IPS-NIHi11 (cell line): Measurements from ENCODE around the gene GABRB1.
"Not testable (repeated sequence)": the region's sequence is repeated elsewhere in the genome, so short reads cannot be mapped to it uniquely, and the experiment has no call there.

ENCODE experiments used
- DNase-seq: peaks from one replicate; pipeline ENCODE4 v3.0.0; 2012; ENCODE audit warnings: mixed read lengths, low spot score

The GABRB1 gene

GRCh38 chr4:47309165-47309564 is 277.8 kb downstream of the GABRB1 start:
- DNase-seq: no peak

- no peak for DNase-seq
These were observed 280.8 kb downstream of the GABRB1 start for GRCh38 chr4:47312170-47312569.

- DNase-seq: no peak
These were observed 282.0 kb downstream of the GABRB1 start for GRCh38 chr4:47313384-47313783.

- DNase-seq: no peak
These were observed 284.0 kb downstream of the GABRB1 start for GRCh38 chr4:47315346-47315745.

GRCh38 chr4:47326025-47326424 is 294.7 kb downstream of the GABRB1 start:
- DNase-seq: no peak

- DNase-seq: no peak
These were observed 299.5 kb downstream of the GABRB1 start for GRCh38 chr4:47330866-47331265.

- DNase-seq: no peak
These were observed 303.3 kb downstream of the GABRB1 start for GRCh38 chr4:47334652-47335051.

- no peak for DNase-seq
These were observed 306.5 kb downstream of the GABRB1 start for GRCh38 chr4:47337893-47338292.

GRCh38 chr4:47340914-47341313 is 309.5 kb downstream of the GABRB1 start:
- no peak for DNase-seq

- no peak for DNase-seq
These were observed 311.4 kb downstream of the GABRB1 start for GRCh38 chr4:47342796-47343195.

- no peak for DNase-seq
These were observed 318.0 kb downstream of the GABRB1 start for GRCh38 chr4:47349326-47349725.

- DNase-seq: no peak
These were observed 324.2 kb downstream of the GABRB1 start for GRCh38 chr4:47355568-47355967.

- DNase-seq: no peak
These were observed 328.5 kb downstream of the GABRB1 start for GRCh38 chr4:47359891-47360290.

GRCh38 chr4:47367761-47368160 is 336.4 kb downstream of the GABRB1 start:
- no peak for DNase-seq

- DNase-seq: no peak
These were observed 336.8 kb downstream of the GABRB1 start for GRCh38 chr4:47368211-47368610.

GRCh38 chr4:47372561-47372960 is 341.2 kb downstream of the GABRB1 start:
- DNase-seq: no peak

GRCh38 chr4:47373174-47373573 is 341.8 kb downstream of the GABRB1 start:
- DNase-seq: no peak

GRCh38 chr4:47373709-47374108 is 342.3 kb downstream of the GABRB1 start:
- no peak for DNase-seq

GRCh38 chr4:47374477-47374876 is 343.1 kb downstream of the GABRB1 start:
- DNase-seq: no peak

- DNase-seq: not testable (repeated sequence)
These were observed 346.7 kb downstream of the GABRB1 start for GRCh38 chr4:47378021-47378530.

GRCh38 chr4:47381172-47381571 is 349.8 kb downstream of the GABRB1 start:
- no peak for DNase-seq

- no peak for DNase-seq
These were observed 351.5 kb downstream of the GABRB1 start for GRCh38 chr4:47382846-47383360.

GRCh38 chr4:47383829-47384427 is 352.6 kb downstream of the GABRB1 start:
- peak; percentile 17 for DNase-seq

- DNase-seq: no peak
These were observed 354.8 kb downstream of the GABRB1 start for GRCh38 chr4:47386146-47386545.
